ENCODE results near the gene GGTLC2. TPM values are rescaled to one million over a fixed set of nuclear protein-coding genes. Genes with fewer than 3 reads are reported as not detected.
"Not testable (repeated sequence)": the region's sequence is repeated elsewhere in the genome, so short reads cannot be mapped to it uniquely, and the experiment has no call there.

GGTLC2 gene
- total RNA-seq, 1 donor from 2014 or later: not detected

- no peak overlapping the region for H3K27ac Mint-ChIP-seq (ENCODE audit: unreplicated experiment)
- no peak for DNase-seq (ENCODE audit: extremely low spot score, unreplicated experiment)
- H3K27me3 Mint-ChIP-seq (ENCODE audit: unreplicated experiment): peaks cover 3% of the 10 kb centered on the region
- H3K4me3 Mint-ChIP-seq (ENCODE audit: unreplicated experiment): no peak overlapping the region
- H3K4me1 Mint-ChIP-seq (ENCODE audit: unreplicated experiment): no peaks in the 10 kb centered on the region
- no peak for TF ChIP-seq CTCF (IDR thresholded peaks at IDR 0.05)
- H3K9me3 Mint-ChIP-seq (ENCODE audit: unreplicated experiment): no peaks in the 10 kb centered on the region
- no peaks in the 10 kb centered on the region for H3K36me3 Mint-ChIP-seq (ENCODE audit: unreplicated experiment)
Measured at GRCh38 chr22:22603470-22603947, 40.9 kb upstream of the GGTLC2 start.

GRCh38 chr22:22604326-22605073 is 39.9 kb upstream of the GGTLC2 start:
- no peak for DNase-seq (ENCODE audit: extremely low spot score, unreplicated experiment)
- Mint-ChIP-seq H3K9me3 (ENCODE audit: unreplicated experiment) (no peaks in the 10 kb centered on the region), H3K27ac (ENCODE audit: unreplicated experiment) (no peak overlapping the region), H3K4me1 (ENCODE audit: unreplicated experiment) (no peaks in the 10 kb centered on the region), H3K36me3 (ENCODE audit: unreplicated experiment) (no peaks in the 10 kb centered on the region), H3K27me3 (ENCODE audit: unreplicated experiment) (peaks cover 7% of the 10 kb centered on the region), H3K4me3 (ENCODE audit: unreplicated experiment) (no peak overlapping the region)
- TF ChIP-seq CTCF (IDR thresholded peaks at IDR 0.05): no peak

GRCh38 chr22:22605074-22605404 is 39.4 kb upstream of the GGTLC2 start:
- Mint-ChIP-seq H3K4me3 (ENCODE audit: unreplicated experiment) (no peak overlapping the region), H3K9me3 (ENCODE audit: unreplicated experiment) (no peaks in the 10 kb centered on the region), H3K4me1 (ENCODE audit: unreplicated experiment) (no peaks in the 10 kb centered on the region), H3K27ac (ENCODE audit: unreplicated experiment) (no peak overlapping the region), H3K27me3 (ENCODE audit: unreplicated experiment) (peaks cover 7% of the 10 kb centered on the region), H3K36me3 (ENCODE audit: unreplicated experiment) (no peaks in the 10 kb centered on the region)
- DNase-seq (ENCODE audit: extremely low spot score, unreplicated experiment): no peak
- no peak for TF ChIP-seq CTCF (IDR thresholded peaks at IDR 0.05)

GRCh38 chr22:22608022-22608421 is 36.4 kb upstream of the GGTLC2 start:
- H3K27me3 Mint-ChIP-seq (ENCODE audit: unreplicated experiment): peaks cover 17% of the 10 kb centered on the region
- H3K4me3 Mint-ChIP-seq (ENCODE audit: unreplicated experiment); H3K27ac Mint-ChIP-seq (ENCODE audit: unreplicated experiment); H3K36me3 Mint-ChIP-seq (ENCODE audit: unreplicated experiment); H3K9me3 Mint-ChIP-seq (ENCODE audit: unreplicated experiment); DNase-seq (ENCODE audit: extremely low spot score, unreplicated experiment); H3K4me1 Mint-ChIP-seq (ENCODE audit: unreplicated experiment): not testable (repeated sequence)

GRCh38 chr22:22609291-22609690 is 35.1 kb upstream of the GGTLC2 start:
- DNase-seq (ENCODE audit: extremely low spot score, unreplicated experiment): no peak
- peaks cover 21% of the 10 kb centered on the region for H3K27me3 Mint-ChIP-seq (ENCODE audit: unreplicated experiment)
- no peak overlapping the region for H3K4me3 Mint-ChIP-seq (ENCODE audit: unreplicated experiment)
- no peaks in the 10 kb centered on the region for H3K9me3 Mint-ChIP-seq (ENCODE audit: unreplicated experiment)
- H3K27ac Mint-ChIP-seq (ENCODE audit: unreplicated experiment): no peak overlapping the region
- H3K4me1 Mint-ChIP-seq (ENCODE audit: unreplicated experiment): no peaks in the 10 kb centered on the region
- no peaks in the 10 kb centered on the region for H3K36me3 Mint-ChIP-seq (ENCODE audit: unreplicated experiment)
- no peak for TF ChIP-seq CTCF (IDR thresholded peaks at IDR 0.05)

Measured in osteocyte (in vitro differentiated cells).